ENCODE measurements around the gene NUDT12. TPM values are rescaled to one million over a fixed set of nuclear protein-coding genes. Genes with fewer than 3 reads are reported as not detected.

NUDT12 gene
- total RNA-seq, 1 donor from 2014 or later: 11.2 TPM

GRCh38 chr5:103561685-103562452 lies 720 bp downstream of the NUDT12 start:
- TF ChIP-seq, protein P1, sequence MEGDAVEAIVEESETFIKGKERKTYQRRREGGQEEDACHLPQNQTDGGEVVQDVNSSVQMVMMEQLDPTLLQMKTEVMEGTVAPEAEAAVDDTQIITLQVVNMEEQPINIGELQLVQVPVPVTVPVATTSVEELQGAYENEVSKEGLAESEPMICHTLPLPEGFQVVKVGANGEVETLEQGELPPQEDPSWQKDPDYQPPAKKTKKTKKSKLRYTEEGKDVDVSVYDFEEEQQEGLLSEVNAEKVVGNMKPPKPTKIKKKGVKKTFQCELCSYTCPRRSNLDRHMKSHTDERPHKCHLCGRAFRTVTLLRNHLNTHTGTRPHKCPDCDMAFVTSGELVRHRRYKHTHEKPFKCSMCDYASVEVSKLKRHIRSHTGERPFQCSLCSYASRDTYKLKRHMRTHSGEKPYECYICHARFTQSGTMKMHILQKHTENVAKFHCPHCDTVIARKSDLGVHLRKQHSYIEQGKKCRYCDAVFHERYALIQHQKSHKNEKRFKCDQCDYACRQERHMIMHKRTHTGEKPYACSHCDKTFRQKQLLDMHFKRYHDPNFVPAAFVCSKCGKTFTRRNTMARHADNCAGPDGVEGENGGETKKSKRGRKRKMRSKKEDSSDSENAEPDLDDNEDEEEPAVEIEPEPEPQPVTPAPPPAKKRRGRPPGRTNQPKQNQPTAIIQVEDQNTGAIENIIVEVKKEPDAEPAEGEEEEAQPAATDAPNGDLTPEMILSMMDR (IDR thresholded peaks at IDR 0.05; ENCODE audit: insufficient read depth, low read length, poor library complexity, severe bottlenecking): no peak
- DNase-seq (ENCODE audit: low read depth): no peak
- peak overlapping the region; percentile 74 for H3K4me3 ChIP-seq (ENCODE audit: low read depth, low read length)

GRCh38 chr5:103560826-103561225 lies 1.8 kb downstream of the NUDT12 start:
- DNase-seq (ENCODE audit: low read depth): no peak
- H3K4me3 ChIP-seq (ENCODE audit: low read depth, low read length): no peak overlapping the region
- no peaks in the 10 kb centered on the region for H3K27me3 ChIP-seq (ENCODE audit: control insufficient read depth, insufficient read depth, low read length)
- TF ChIP-seq, protein P1 (IDR thresholded peaks at IDR 0.05; ENCODE audit: insufficient read depth, low read length, poor library complexity, severe bottlenecking): no peak
- H3K36me3 ChIP-seq (ENCODE audit: control insufficient read depth, insufficient read depth, low read length): no peaks in the 10 kb centered on the region

More at GRCh38 chr5:103561685-103562452, 720 bp downstream of the NUDT12 start:
- H3K36me3 ChIP-seq (ENCODE audit: control insufficient read depth, insufficient read depth, low read length): no peaks in the 10 kb centered on the region
- no peaks in the 10 kb centered on the region for H3K27me3 ChIP-seq (ENCODE audit: control insufficient read depth, insufficient read depth, low read length)

DNA sequence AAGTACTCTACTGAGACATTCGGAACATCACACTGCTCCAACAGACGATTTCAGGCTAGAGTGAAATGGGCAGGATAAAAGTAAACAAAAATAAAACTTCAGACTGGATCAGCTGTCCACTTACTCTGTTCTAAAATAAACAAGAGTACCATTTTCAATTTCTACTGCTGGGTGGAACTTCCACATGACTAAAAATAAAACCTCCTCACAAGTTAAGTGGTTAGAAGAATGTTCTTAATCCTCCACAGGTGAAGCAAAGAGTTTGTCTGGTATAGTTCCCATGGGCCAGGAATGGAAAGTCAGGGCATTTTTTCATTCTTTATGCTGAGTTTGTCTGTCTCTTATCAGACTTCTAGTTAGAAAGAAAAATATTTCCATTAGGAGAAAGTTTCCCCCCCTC lies 15.7 kb downstream of the NUDT12 start:
- no peak for DNase-seq (ENCODE audit: low read depth)
- no peaks in the 10 kb centered on the region for H3K36me3 ChIP-seq (ENCODE audit: control insufficient read depth, insufficient read depth, low read length)
- no peak overlapping the region for H3K4me3 ChIP-seq (ENCODE audit: low read depth, low read length)
- no peaks in the 10 kb centered on the region for H3K27me3 ChIP-seq (ENCODE audit: control insufficient read depth, insufficient read depth, low read length)
- TF ChIP-seq, protein P1 (IDR thresholded peaks at IDR 0.05; ENCODE audit: insufficient read depth, low read length, poor library complexity, severe bottlenecking): no peak

DNA sequence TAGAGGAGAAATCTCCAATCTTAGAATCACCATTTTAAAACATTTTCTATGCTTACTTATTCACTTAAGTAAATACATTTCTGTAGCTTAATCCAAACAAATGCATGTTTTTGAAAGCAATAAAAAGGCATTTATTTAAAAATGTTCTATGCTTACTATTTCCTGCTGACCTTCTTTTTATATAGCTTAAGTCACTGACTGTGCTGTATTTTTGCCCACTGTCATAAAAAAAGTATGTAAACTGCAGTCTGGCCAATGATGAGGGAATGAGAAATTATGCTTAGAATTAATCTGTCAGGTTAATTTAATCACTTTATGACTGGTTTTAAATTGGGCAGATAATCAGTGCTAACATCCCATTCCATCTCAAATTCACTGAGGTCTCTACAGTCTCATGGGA lies 20.1 kb downstream of the NUDT12 start:
- TF ChIP-seq, protein P1 (IDR thresholded peaks at IDR 0.05; ENCODE audit: insufficient read depth, low read length, poor library complexity, severe bottlenecking): no peak
- no peaks in the 10 kb centered on the region for H3K27me3 ChIP-seq (ENCODE audit: control insufficient read depth, insufficient read depth, low read length)
- H3K4me3 ChIP-seq (ENCODE audit: low read depth, low read length): no peak overlapping the region
- no peak for DNase-seq (ENCODE audit: low read depth)
- H3K36me3 ChIP-seq (ENCODE audit: control insufficient read depth, insufficient read depth, low read length): no peaks in the 10 kb centered on the region

- H3K36me3 ChIP-seq (ENCODE audit: control insufficient read depth, insufficient read depth, low read length): no peaks in the 10 kb centered on the region
- H3K4me3 ChIP-seq (ENCODE audit: low read depth, low read length): no peak overlapping the region
- no peak for DNase-seq (ENCODE audit: low read depth)
- no peaks in the 10 kb centered on the region for H3K27me3 ChIP-seq (ENCODE audit: control insufficient read depth, insufficient read depth, low read length)
- TF ChIP-seq, protein P1 (IDR thresholded peaks at IDR 0.05; ENCODE audit: insufficient read depth, low read length, poor library complexity, severe bottlenecking): no peak
These were observed 21.0 kb downstream of the NUDT12 start for GRCh38 chr5:103541569-103541968.

- H3K36me3 ChIP-seq (ENCODE audit: control insufficient read depth, insufficient read depth, low read length): no peaks in the 10 kb centered on the region
- no peak overlapping the region for H3K4me3 ChIP-seq (ENCODE audit: low read depth, low read length)
- DNase-seq (ENCODE audit: low read depth): no peak
- TF ChIP-seq, protein P1 (IDR thresholded peaks at IDR 0.05; ENCODE audit: insufficient read depth, low read length, poor library complexity, severe bottlenecking): no peak
- H3K27me3 ChIP-seq (ENCODE audit: control insufficient read depth, insufficient read depth, low read length): no peaks in the 10 kb centered on the region
These were observed 21.5 kb downstream of the NUDT12 start for GRCh38 chr5:103541114-103541513.

All from kidney epithelial cell (primary cell).